ENCODE results near the gene PML.
A peak's percentile ranks its signal among the peaks of the same experiment; 100 is the strongest.

Gene PML

DNA sequence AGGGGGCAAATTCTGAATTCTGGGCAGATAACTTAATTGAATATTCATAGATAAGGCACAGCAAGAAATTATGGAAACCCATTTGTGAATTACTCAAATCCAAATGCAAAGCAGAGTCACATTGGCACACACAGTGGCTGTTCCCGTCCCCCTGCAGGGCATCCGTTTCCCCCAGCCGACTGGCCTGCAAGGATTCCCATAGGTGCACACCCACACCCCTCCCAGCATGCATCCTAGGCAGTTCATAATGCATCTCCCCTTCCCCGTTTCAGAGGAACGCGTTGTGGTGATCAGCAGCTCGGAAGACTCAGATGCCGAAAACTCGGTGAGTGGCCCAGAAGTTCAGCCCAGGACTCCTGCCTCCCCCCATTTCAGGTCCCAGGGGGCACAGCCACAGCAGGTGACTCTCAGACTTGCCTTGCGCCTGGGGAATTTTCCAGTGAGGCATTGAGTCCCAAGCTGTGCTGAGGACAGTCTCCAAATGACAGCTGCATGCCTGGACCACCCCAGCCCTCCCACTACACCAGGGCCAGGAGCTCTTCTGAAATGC is 39.8 kb downstream of the PML start:
- no peak for DNase-seq (ENCODE audit: extremely low read depth, low read depth)
- H3K4me3 ChIP-seq (replicated peaks; ENCODE audit: low read depth, low read length), result no peak overlapping the region

DNA sequence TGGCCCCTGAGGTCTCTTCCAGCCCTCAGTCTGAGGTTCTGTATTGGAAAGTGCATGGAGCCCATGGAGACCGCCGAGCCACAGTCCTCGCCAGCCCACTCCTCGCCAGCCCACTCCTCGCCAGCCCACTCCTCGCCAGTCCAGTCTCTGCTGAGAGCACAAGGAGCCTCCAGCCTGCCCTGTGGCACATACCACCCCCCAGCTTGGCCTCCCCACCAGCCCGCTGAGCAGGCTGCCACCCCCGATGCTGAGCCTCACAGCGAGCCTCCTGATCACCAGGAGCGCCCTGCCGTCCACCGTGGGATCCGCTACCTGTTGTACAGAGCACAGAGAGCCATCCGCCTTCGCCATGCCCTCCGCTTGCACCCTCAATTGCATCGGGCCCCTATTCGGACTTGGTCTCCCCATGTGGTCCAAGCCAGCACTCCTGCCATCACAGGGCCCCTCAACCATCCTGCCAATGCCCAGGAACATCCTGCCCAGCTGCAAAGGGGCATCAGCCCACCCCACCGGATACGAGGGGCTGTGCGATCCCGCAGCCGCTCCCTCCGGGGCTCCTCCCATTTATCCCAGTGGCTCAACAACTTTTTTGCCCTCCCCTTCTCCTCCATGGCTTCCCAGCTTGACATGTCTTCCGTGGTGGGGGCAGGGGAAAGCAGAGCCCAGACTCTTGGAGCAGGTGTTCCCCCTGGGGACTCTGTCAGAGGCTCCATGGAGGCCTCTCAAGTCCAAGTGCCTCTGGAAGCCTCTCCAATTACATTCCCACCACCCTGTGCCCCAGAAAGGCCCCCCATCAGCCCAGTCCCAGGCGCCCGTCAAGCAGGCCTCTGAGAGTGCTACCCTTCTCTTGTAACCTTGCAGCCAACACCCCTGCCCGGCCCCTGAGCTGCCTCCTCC is 40.9 kb downstream of the PML start:
- no peak overlapping the region for H3K4me3 ChIP-seq (replicated peaks; ENCODE audit: low read depth, low read length)
- no peak for DNase-seq (ENCODE audit: extremely low read depth, low read depth)
- TF ChIP-seq, protein P1, sequence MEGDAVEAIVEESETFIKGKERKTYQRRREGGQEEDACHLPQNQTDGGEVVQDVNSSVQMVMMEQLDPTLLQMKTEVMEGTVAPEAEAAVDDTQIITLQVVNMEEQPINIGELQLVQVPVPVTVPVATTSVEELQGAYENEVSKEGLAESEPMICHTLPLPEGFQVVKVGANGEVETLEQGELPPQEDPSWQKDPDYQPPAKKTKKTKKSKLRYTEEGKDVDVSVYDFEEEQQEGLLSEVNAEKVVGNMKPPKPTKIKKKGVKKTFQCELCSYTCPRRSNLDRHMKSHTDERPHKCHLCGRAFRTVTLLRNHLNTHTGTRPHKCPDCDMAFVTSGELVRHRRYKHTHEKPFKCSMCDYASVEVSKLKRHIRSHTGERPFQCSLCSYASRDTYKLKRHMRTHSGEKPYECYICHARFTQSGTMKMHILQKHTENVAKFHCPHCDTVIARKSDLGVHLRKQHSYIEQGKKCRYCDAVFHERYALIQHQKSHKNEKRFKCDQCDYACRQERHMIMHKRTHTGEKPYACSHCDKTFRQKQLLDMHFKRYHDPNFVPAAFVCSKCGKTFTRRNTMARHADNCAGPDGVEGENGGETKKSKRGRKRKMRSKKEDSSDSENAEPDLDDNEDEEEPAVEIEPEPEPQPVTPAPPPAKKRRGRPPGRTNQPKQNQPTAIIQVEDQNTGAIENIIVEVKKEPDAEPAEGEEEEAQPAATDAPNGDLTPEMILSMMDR (IDR thresholded peaks at IDR 0.05; ENCODE audit: low read depth, low read length, missing control alignments), result no peak

More for the DNA sequence above, 39.8 kb downstream of the PML start:
- TF ChIP-seq, protein P1 (IDR thresholded peaks at IDR 0.05; ENCODE audit: low read depth, low read length, missing control alignments), result no peak

DNA sequence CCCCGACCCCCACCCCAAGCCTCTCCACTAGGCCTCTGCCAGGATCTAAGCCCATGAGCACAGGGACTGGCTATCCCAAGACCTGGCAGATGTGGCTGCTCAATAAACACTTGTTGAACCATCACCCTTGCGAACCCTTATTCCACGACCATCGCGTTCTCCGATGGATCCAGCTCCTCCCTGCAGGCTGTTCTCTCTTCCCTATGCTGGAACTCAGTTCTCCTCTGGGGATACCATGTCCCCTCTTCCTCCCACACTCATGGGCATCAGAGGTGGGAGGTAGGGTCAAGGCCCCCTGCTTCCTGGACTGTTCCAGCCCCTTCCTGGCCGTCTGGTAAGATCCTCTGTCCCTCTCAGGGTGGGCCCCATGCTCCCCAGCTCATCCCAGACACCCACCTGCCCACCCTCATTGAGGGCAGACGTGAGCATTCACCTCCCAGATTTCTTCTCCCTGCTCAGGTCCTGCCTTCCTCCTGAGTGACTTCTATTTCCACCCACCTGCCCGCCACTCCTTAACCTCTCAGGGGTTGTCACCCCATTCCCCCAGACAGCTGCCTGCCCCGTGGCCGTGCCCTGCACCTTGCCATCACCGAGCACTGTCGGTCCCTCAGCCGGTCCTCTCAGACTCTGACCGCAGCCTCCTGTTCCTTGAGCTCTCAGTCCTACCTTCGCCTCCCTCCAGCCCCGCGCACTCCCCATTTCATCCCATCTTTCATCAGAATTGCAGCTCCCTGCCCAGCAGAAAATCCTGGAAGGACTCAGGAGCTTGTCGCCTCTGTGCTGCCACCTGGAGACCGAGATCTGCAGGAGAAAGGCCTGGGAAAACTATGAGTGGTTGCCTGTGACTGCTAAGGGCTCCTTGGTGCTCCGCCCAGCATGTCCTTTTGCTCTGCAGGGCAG is 42.0 kb downstream of the PML start:
- no peak overlapping the region for H3K4me3 ChIP-seq (replicated peaks; ENCODE audit: low read depth, low read length)
- TF ChIP-seq, protein P1 (IDR thresholded peaks at IDR 0.05; ENCODE audit: low read depth, low read length, missing control alignments), result peak; percentile 69
- no peak for DNase-seq (ENCODE audit: extremely low read depth, low read depth)

DNA sequence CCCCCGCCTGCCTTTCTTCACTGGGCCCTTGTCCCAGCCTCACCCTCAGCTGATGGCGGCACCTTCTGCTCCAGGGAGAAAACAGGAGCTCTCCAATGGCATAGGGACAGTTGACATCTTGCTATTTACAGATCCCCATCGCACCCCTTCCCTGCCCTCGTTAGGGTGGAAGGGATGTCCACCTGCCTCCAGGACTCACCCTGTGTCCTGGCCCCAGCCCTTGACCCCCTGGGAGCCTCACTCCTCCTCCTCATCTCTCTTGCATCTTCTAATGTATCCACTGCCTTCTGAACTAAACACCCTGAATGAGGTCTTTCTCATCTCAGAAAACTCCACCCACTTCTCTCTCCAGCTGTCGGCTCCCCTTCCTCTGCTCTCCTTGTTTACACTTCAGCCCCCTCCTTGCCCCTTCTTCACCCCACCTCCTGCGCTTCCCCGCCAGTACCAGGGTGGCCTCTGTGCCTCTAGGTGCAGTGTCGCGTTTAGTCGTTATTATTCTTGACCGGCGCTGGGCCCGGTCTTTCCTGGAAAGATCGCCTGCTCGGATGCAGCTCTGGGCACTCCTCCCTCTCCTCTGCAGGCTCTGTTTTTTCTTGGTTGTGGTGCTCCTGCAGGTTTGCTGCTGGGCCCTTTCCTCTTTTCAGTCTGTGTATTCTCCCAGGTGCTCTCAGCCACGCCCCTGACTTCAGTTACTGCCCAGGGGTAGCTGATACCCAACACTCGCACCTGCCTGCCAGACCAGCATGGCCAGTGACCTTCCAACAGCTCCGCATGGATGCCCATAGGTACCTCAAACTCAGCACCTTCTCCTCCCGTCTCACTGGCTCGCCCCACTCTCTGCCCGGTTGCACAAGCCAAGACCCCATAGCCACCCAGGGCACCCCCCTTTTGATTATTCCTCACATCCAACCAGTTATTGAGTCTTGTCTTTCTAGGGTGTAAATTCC is 42.9 kb downstream of the PML start:
- no peak for DNase-seq (ENCODE audit: extremely low read depth, low read depth)
- no peak overlapping the region for H3K4me3 ChIP-seq (replicated peaks; ENCODE audit: low read depth, low read length)
- TF ChIP-seq, protein P1 (IDR thresholded peaks at IDR 0.05; ENCODE audit: low read depth, low read length, missing control alignments), result no peak

DNA sequence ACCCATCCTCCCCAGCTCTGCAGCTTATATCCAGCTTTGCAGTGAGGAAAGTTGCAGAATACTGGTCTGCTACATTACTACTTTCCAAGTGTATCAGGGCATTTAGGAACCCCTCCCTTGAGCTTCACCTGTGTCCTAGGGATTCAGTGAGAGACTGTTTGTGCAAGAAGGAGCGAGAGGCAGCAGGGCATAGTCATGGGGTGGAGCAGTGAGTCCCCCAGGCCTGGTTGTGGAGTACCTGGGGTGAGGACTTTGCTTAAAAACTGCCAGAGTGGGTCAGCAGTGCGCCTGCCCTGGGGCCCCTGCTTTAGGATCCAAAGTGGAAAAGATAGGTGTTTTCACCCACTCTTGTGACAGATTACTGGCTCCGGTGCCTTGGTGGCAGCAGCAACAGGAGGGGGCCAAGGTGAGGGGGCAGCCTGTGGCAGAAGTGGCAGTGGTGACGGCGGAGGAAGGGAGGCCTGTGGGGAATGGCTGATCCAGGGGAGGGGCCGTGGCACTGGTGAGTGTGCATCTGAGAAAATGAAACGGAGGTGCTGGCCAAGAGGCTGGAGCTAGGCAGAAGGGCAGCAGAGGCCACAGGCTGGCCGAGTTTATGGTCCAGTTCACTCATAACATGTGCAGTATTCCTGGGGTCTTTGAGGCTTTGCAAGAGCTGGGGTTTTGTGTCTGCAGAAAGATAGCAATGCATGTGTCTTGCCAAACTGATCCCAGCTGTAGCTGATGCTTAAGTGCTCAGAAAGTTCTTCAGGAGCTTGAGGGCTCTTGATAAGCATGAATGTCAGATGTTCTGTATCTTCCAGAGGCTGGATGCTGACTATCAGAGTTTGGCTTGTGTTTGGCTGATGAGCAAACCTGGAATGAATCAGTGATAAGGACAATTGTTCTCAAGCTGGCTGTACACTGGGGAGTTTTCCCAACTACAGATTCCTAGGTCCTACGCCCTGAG is 44.5 kb downstream of the PML start:
- TF ChIP-seq, protein P1 (IDR thresholded peaks at IDR 0.05; ENCODE audit: low read depth, low read length, missing control alignments), result no peak
- no peak overlapping the region for H3K4me3 ChIP-seq (replicated peaks; ENCODE audit: low read depth, low read length)
- DNase-seq (ENCODE audit: extremely low read depth, low read depth), result no peak

Data from HFF-Myc (cell line).